GM18909 (cell line): ENCODE data around the gene MAP7.

Experiments
- ATAC-seq: cut with Tn5 transposase; IDR thresholded peaks from one replicate; pipeline ENCODE4 v1.9.1; 2021; ENCODE audit warnings: mild to moderate bottlenecking; ENCODE audit not compliant: unreplicated experiment, poor library complexity

MAP7 gene

DNA sequence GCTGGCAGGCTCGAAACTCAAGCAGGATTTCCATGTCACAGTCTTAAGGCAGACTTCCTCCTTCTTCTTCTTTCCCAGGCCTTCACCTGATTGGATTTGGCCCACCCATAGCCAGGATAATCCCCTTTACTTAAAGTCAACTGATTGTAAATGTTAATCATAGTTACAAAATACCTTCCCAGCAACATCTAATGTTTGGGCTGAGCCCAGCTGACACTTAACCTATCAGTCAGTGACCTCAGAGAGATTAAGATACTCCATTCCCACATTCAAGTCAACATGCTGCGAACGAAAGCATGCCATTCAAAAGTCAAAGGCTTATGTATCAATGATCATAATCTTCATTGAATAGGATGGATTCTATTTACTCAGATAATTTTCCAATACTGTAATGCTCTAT is 16.0 kb downstream of the MAP7 start:
- ATAC-seq, result no peak

DNA sequence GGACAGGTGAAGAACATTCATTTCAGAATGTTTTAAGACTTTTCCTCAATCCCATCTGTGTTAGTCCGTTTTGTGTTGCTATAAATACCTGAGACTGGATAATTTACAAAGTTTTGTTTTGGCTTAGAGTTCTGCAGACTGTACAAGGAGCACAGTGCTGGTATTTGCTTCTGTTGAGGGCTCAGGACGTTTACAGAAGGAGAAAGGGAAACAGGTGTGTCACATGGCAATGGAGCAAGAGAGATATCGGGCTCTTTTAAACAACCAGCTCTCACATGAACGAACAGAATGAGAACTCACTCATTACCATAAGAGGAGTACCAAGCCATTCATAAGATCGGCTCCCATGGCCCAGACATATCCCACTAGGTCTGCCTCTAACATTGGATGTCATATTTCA is 16.7 kb downstream of the MAP7 start:
- no peak for ATAC-seq

DNA sequence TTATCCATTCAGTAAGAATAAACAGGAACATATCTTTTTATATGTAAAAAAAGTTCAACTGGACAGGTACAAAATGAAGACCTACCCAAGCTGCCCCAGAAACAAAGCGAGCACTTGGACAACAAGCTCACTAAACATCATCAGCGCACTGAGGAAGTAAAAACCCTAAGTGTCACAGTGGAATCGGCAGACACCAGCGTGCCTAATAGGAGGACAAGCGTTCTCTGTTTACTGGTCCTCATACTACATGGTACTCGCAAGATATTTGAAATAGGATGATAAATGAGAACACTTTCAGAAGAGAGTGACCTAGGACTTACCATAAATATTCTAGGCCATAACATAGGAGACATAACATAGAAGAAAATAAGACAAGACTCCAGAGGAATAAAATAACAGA is 18.2 kb downstream of the MAP7 start:
- no peak for ATAC-seq

DNA sequence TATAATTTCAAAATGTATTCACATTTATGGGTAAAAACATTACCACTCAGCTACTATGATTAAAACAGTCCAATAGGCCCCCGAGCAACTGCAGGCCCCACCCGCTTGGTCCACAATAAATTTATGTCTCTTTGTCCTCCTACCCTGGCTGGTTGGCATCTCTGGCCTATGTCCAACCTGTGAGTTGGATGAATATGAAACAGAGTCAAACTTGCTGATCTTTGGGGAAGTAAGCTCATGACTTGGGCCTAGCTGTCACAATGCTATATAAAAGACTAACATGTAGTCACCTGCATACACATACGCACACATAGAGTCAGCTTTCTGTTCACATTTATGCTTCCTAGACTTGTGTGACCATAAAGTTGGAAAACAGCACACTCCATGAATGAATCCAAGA is 20.5 kb downstream of the MAP7 start:
- no peak for ATAC-seq

DNA sequence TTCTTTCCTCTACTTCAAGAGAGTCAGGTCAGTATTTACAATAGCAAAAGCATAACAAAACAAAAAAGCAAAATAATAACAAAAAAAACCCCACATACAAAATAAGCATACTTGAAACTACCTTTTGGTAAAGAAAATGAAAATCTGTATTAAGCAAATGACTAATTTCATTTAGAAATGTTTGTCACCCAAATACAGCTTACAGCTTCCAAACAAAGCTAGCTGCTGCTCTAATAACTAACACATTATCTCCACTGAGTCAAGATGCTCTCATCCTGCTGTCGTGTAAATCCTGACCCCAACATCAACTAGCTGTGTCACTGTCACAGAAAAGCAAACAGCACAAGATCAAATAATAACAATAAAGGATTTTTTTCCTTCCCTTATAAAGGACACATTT is 21.7 kb downstream of the MAP7 start:
- no peak for ATAC-seq

DNA sequence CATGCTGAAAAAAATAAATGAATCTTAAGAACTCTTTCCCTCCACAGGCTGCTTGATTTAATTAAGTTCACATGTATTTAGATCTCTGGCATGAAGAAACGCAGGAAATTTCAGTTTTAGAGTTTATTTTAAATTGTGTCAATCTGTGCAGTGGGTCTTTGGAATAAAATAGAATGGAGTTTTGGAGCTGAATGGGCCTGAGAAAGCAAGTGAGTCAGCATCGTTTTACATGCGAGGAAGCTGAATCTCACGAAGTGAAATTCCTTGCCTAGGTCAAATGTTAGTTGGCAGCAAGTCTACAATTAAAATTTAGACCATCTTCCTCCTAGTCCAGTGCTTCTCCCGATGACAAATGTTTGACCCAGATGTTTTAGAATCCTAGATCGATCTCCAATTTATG is 22.4 kb downstream of the MAP7 start:
- ATAC-seq, result no peak

DNA sequence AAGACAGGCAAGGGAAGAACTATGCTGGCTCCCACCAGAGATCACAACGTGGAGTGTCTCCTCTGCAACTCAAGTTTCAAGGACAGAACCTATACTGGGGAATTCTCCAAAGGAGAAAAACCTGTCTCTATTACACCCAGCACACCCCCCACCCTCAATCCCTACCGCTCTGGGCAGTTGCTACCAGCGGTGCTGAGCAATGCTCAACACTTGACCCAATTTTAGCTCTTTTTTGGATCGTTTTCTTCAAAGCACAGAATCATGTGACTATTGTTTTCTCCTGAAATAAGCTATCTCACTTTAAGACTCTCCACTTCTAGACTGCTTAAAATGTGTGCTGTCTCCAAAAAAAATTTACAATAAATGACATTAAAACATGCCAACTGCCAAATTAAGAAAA is 23.3 kb downstream of the MAP7 start:
- ATAC-seq, result no peak

DNA sequence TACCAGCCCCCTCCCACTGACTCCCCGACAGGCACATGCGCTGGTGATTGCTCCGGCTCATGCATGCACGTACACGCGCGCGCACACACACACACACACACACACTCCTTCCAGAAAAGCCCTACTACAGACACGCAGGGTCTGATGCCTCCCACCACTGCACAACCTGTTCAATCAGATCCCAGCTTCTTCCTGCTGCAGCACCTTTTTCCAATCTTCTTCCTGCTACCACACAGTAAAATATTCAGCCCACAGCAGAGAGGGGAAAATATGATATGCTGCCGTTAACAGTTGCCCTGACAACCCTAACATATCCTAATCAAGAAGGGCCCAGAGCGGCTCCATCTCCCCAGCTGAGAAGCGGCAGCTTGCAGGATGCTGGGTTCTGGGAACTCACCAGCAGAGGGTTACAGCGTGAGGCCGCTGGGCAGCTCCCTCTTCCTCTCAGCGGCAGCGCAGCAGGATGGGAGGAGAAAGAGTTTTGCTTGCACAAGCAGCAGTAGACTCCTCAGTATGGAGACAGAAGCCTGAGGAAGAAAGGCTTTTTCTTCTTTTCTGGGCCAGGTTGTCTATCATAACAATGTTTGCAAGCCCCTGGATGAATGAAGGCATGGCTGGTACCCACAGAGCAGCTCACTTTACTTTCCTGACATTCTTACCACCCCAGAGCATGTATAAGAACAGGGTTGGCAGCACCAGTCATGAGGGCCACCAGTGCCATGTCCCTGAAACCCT is 23.9 kb downstream of the MAP7 start:
- ATAC-seq, result no peak

DNA sequence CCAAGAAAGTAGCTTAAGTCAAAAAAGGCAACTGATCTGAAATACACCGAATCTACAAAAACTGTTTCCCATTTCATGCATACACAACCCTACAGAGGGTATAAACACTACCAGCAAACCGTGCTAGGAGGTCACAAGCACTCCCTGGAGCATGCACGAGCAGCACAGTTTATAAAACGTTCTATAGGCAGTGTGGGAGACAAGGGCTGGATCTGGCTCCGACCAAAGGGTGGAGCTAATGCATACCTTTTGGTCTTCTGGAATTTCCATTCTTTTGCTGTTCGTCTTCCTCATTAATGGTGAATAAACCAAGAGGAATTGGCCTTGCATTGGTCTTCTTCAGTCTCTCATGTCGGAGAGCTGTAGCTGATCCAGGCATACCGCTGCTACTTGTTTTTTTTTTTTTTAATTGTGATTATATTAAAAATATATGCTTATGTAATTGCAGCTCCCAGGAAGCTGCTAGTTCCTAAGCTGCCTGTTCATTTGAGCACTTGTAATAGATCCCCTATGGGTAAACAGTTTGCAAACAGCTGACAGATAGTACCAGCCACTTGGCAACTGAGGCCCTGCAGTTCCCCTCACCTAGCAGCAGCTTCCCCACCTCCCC is 24.5 kb downstream of the MAP7 start:
- no peak for ATAC-seq

DNA sequence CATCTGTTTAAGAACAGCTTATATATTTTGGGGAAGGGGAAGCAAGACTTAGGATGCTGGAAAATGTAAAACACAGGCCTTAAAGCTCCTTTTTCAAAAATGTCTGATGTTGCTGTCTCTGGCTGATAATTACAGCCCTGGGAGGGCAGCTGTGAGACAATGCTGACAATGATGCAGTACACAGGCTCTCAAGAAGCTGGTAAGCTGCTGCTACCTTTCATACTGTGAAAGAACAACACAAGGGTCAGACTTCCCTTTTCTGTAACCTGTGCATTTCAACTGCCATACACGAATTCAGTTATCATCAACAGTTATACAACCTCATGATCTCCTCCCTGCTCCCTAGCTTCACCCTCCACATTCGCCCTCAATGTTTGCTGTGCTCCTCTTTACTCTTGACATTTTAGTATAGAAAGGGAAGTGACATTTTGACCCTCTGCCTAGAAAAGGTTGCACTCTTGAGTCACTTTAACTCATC is 25.2 kb downstream of the MAP7 start:
- ATAC-seq, result no peak

DNA sequence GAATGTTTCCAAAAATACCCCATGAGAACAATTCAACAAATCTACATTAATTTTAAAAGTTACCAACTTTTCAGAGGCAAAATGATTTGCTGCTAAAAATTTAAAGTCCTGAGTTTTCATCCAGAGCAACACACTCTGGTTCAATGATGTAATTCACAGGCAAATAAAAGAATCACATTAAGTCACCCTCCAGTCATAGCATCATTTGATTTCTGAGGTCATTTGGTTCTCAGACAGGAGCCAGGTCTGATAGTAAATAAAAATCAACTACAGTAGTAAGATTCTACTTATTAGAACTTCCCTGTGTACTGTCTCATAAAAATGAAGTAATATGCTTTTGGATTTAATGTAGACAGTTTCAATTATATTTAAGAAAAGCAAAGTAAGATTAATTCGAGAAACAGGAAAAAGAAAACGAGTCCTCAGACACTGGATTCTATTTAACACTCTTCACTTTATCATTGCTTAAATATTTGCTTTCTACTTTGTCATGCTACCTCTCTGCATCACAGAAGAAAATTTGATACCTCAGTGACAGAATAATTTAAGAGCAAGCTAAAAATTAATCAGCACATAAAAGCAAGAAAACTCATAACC is 25.8 kb downstream of the MAP7 start:
- ATAC-seq, result no peak

DNA sequence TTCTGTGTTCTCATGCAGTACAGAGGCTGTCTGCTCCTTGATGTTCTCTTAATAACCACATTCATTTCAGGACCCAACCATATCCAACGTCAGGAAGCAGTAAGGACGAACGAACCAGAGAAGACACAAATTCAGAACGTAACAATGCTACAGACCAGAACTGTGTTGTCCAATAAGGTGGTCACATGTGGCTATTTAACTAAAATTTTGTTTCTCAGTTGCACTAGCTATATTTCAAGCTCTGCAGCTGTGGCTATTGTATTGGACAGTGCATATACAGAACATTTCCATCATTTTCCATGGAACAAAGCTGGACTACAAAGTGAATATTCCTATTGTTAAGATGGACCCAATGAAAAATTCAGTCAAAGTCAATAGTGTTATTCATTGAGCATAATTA is 27.0 kb downstream of the MAP7 start:
- ATAC-seq, result no peak

DNA sequence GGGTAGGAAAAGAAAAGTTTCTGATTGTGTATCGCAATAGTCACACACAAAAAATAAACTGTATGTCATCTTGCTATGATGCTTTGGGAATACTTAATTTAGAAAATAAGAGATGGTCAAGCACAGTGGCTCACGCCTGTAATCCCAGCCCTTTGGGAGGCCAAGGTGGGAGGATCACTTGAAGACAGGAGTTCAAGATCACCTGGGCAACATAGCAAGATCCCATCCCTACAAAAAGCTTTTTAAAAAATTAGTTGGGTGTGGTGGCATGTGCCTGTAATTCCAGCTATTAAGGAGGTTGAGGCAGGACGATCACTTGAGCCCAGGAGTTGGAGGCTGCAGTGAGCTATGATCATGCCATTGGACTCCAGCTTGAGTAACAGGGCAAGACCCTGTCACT is 27.6 kb downstream of the MAP7 start:
- no peak for ATAC-seq

DNA sequence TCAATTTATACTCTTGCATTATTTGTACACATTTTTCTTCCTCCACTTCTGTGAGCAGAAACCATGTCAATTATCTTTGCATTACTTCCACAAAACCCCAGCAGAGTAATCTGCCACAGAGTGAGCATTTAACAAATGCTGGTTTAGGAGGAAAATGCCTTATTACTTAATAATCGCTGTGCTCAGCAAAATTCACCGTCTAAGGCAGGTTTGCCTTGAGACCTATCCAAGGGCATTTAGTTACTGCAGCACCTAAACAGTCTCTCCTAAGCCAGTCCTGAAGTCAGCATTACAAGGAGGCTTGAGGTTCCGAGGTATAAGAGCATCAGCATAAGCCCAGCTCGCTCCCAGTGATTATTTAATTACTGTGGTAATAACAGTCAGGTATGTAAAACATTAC is 28.3 kb downstream of the MAP7 start:
- no peak for ATAC-seq

DNA sequence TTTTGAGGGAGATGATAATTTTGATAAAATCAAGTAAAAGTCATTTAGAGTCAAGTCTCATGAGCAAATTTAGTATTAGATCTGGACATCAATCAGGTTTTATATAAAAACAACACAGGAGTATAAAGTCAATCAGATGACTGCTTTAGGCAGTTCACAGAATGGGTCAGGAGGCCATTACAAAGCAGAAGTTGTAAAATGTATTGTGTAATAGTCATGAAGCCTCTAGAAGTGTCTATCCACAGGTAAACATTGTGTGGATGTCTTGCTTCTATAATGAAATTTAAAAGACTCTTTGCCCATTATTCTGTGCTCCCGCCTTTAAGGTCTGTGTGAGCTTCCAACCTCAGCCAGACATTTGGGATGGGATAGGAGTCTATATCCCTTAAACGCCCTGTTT is 28.8 kb downstream of the MAP7 start:
- ATAC-seq, result no peak

DNA sequence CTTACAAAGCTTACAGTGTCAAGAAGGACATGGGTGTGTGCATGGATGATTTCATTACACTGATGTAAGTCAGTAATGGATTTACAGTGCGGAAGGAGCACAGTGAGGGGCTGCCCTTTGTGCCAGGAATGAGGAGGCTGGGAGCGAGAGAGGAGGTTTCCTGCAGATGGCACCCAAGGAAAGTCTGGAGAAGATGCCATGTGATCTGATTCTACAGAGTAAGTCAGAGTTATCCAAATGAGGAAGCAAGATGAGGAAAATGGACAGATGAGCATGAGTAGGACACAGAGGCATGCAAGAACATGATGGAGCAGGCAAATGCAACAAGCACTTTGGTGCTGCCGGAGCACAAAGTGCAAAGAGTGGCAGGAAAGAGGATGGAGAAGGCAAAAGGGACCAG is 29.7 kb downstream of the MAP7 start:
- no peak for ATAC-seq

DNA sequence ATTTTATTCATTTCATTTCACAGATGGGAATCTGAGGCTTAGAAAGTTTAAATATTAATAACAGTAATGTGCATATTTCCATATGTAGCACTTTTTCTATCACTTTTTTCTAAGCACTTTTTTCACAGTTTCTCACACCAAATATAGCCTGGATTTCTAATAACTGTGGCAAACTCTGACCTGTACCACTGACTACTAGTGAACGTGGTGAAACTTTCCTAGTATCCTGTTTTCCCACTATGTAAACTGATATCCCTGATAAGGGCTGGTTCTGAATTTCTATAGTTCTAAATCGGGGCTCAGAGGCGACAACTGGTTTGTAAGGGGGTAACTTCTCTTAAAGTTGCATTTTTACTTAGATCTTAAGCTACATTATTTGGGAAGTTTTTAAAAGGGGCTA is 32.6 kb downstream of the MAP7 start:
- no peak for ATAC-seq

DNA sequence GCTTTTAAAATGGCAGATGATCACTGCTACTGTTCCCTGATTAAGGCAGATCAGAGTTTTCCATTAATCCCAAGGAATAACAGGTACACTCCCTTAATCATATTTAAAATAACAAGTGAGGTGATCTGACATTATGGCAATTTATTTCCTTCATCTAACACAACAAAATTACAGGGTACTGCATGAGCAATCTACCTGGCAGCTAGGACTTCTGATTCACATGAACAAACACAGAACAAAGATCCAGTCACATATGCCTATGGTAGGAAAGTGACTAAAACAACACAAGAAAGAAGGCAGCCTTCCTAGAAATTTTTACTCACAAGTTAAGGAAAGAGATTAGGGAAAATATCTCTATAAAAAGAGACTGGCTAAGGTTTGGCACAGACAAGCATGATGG is 33.2 kb downstream of the MAP7 start:
- no peak for ATAC-seq

DNA sequence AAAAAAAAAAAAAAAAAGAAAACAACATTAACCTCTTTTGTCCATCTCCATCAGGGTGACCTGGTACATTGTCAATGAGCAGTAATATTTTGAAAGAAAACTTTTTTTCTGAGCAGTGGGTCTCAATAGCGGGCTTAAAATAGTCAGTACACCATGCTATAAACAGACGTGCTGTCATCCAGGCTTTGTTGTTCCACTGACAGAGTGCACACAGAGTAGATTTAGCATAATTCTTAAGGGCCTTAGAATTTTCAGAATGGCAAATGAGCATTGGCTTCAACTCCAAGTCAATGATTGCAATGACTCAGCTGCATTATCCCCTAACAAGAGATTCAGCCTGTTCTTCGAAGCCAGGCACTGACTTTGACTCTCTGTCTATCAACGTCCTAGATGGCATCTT is 35.6 kb downstream of the MAP7 start:
- ATAC-seq, result no peak

DNA sequence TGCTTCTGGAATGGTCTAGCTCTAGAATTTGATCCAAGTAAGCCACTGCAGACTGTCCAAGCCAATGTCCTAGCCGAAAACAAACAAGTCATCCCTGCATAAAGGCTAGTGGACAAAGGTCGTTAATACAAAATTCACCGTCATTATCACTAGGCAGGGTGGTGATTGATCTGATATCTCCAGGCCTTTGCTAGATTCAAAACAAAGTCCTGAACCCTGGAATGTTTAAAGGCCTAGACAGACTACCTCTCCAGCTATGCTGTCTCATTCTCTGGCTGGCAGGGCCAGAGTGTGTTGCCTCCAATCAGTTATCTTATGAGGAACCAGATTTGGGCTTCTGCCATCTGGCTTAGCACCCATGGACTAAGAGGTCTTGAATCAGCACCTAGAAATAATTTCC is 38.3 kb downstream of the MAP7 start:
- ATAC-seq, result no peak

DNA sequence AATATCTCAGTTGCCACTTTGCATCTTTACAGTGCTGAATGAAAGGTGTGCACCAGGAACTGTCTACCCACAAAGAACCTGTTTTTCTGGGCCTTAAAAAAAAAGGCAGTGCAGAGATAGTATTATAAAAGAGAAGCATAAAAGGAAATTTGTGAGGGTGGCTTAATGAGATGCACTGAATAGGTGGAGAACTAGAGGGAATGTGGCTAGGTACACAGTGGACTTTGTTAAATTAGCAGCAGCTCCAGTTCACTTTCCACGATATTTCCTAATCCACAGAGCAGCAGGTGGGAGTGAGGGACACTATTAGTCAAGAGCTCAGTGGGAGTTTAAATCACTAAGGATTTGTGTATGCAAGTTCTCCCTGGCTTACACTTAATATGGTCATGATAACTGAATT is 38.8 kb downstream of the MAP7 start:
- no peak for ATAC-seq

DNA sequence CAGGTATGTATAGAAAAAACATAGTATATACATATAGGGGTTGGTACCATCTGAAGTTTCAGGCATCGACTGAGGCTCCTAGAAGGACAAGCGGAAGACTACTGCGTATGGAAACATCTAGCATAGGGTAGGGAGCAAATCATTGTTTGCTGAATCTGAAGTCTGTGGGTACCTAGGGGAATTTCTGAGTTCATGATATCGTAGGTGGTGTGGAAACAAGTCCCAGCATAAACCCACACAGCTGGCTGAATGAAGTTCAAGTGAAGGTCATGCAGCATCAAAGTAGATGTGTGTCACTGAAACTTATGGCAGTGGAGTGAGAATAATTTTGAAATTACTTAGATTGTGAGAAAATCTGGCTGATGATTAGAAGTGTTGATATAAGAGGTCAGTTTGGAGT is 39.4 kb downstream of the MAP7 start:
- ATAC-seq, result no peak
